DMS 273 treated with DMSO at 0.1 percent for 48 hours (cell line): ENCODE data around the gene SULT6B1.
"Not testable (repeated sequence)": the region's sequence is repeated elsewhere in the genome, so short reads cannot be mapped to it uniquely, and the experiment has no call there.

Experiments
- DNase-seq: peaks from one replicate; lab custom pipeline; 2025; lab: John Stamatoyannopoulos, UW

SULT6B1 gene, protein sequence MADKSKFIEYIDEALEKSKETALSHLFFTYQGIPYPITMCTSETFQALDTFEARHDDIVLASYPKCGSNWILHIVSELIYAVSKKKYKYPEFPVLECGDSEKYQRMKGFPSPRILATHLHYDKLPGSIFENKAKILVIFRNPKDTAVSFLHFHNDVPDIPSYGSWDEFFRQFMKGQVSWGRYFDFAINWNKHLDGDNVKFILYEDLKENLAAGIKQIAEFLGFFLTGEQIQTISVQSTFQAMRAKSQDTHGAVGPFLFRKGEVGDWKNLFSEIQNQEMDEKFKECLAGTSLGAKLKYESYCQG

GRCh38 chr2:37188570-37188969 lies at the start of gene SULT6B1:
Gene SULT6B1 (minus strand): TSS chr2:37188670. CDS start chr2:37188640, 30 bp downstream.
- no peak for DNase-seq

DNA sequence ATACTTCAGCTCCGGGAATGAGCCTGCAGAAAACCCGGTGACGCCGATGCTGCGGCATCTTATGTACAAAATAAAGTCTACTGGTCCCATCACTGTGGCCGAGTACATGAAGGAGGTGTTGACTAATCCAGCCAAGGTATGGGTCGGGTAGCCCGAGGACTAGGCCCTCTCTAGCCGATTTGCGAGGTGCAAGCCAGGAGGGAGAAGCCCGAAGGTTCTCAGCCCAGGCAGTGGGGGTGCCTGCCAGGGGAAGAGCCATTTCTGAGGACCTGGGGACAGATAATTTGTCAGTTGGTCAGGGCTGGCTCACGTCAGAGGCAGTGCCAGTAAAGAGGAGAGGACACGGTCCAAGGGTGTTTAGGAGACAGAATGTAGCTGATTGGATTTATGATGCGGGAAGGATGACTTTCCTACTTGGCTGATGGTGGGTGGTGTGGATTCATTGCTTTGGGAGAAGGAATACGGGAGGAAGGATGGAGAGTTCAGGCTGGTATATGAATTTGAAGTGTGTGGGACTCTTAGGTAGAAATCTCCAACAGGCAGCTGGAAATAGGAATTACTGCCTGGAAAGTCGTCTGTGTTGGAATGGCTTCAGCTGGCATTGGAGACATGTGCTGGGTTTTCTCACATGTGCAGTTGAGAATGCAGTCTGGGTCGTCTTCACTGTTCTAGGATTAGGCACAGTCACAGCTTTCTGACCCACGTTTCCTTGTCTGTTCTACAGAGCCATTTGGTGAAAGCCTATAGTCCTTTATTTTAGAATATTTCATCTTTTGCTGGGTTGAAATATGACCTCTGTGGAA lies 43.9 kb upstream of the SULT6B1 start:
- DNase-seq, result no peak

GRCh38 chr2:37231241-37232130 lies 43.0 kb upstream of the SULT6B1 start, which contains the start of the genes CEBPZ and NDUFAF7:
Gene CEBPZ (minus strand): TSS chr2:37231596. CDS start chr2:37231567, 29 bp downstream.
Gene NDUFAF7 (plus strand): TSS chr2:37231658. CDS start chr2:37231706, 48 bp downstream.
- peak; percentile 84 for DNase-seq

- peak; percentile 3 for DNase-seq
These were observed 42.1 kb upstream of the SULT6B1 start for GRCh38 chr2:37230581-37230980.

DNA sequence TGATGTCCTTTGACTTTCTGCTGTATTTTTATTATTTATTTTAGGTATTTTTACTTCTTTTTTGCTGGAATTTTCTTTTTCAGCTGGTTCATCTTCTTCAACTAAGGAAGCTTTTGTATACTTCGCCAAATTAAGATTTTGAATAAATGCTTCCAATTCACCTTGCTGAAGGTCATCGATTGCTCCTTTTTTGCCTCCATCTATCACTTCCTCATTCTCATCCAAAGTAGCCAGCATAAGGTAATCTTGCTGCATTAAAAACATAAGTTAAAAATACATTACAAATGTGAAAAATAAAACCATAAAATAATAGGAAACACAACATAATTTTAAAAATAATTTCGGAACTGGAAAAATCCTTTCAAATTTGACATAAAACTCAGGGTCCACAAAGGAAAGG lies 40.3 kb upstream of the SULT6B1 start:
- DNase-seq, result no peak

DNA sequence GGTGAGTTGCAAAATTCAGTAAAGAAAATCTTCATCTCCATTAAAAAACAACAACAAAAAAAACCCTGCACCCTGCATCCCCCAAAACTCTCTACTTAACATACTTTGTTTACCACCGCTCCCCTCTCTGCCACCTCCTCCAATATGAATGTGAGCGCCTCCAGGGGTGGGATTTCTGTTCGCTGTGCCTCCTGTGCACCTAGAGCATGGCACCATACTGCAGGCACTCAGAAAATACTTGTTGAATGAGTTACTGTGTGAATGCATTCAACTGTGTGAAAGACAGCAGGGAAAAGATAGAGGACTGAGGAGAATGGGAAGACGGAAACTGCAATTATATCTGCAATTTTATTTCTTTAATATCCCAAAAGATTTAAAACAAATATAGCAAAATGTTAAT lies 38.4 kb upstream of the SULT6B1 start:
- DNase-seq, result no peak

- not testable (repeated sequence) for DNase-seq
These were observed 36.7 kb upstream of the SULT6B1 start for GRCh38 chr2:37225129-37225528.

DNA sequence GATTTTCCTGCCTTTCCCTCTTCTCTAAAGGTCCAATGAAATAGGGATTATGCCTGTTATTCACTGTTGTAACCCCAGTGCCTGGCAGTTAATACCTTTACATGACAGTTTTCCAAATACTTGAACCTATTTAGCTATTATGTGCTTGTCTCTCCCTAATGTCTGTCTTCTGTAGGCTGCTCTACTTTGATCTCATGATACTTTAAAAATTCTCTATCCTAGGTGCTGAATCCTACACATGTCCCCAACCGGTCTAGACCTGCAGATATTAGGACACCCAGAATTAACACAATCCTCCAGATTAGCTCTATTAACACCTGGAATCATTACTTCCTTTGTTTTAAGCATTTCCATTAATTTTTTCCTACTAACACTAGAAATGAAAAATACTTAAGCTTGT lies 35.6 kb upstream of the SULT6B1 start:
- DNase-seq, result no peak

- DNase-seq, result no peak
These were observed 34.7 kb upstream of the SULT6B1 start for GRCh38 chr2:37223131-37223530.

GRCh38 chr2:37219046-37219445 lies 30.6 kb upstream of the SULT6B1 start:
- DNase-seq, result no peak

DNA sequence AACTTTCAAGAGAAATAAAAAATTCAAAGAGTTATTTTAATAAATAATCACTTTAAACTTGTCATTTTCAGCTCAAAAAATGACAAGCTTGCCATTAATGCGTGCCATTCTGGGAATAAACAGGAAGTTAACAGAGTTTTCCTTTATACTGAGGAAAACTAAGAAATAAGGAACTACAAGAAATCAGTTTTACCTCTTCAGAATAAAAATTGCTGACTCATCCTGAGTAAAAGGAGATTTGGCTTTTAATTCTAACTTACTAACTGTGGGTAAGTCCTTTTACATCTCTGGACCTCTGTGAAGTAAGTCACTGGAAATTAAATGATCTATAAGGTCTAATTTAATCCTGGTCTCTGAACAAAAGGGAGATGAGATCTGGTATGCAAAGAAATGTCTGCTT lies 26.8 kb upstream of the SULT6B1 start:
- DNase-seq, result no peak

DNA sequence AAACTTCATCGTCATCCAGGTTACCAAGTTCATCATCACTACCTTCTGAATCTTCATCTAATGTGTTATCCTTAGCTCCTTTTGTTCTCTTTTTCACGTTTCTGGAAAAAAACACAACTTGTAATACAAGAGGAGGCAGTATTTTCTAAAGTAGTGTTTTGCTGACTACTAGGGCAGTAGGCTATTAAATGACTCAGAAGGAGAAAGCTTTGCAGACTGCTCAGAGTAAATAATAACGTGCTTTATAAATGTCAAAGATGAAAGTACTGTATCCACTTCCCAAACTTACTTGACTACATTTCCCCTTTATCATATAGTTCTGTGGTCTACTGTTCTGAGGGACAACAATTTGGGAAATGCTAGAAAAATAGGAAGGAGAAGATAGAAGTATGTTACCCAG lies 23.5 kb upstream of the SULT6B1 start:
- no peak for DNase-seq

DNA sequence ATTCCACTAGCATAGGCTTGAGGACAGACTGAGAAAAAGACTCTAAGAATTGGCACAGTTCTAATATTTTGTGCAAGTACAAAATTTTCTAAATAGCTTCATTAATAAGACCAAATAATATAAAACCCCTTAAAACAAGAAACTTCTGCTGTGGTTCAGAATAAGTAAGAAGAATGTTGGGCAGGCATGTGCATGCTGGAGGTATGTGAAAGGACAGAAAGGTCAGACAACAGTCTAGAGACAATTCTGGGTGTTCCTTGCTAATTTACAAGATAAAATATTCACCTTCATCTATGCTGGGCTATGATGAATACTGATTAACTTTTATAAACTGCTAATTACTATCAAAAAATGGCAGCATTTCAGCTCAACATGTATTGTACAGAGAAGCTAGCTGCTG lies 22.7 kb upstream of the SULT6B1 start:
- DNase-seq, result no peak

DNA sequence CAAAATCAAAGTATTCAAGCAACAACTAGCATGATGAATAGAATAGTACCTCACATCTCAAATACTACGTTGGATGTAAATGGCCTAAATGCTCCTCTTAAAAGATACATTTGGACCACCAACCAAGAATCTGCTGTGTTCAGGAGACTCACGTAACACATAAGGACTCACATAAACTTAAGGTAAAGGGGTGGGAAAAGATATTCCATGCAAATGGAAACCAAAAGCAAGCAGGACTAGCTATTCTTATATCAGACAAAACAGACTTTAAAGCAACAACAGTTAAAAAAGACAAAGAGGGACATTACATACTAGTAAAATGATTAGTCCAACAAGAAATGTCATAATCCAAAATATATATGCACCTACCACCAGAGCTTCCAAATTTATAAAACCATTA lies 18.3 kb upstream of the SULT6B1 start:
- DNase-seq, result not testable (repeated sequence)

GRCh38 chr2:37205689-37206341 lies 17.3 kb upstream of the SULT6B1 start:
- no peak for DNase-seq

DNA sequence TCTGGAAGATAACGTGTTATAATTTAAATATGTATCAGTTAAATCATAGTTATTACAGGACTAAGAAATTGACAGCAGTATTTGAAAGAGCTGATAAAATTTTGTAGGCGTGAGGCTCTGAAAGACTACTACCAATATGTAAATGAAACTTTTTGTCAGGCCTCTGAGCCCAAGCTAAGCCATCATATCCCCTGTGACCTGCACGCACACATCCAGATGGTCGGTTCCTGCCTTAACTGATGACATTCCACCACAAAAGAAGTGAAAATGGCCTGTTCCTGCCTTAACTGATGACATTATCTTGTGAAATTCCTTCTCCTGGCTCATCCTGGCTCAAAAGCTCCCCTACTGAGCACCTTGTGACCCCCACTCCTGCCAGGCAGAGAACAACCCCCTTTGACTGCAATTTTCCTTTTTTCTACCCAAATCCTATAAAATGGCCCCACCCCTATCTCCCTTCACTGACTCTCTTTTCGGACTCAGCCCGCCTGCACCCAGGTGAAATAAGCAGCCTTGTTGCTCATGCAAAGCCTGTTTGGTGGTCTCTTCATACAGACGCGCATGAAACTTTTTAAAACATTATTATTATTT lies 16.7 kb upstream of the SULT6B1 start:
- DNase-seq, result not testable (repeated sequence)

DNA sequence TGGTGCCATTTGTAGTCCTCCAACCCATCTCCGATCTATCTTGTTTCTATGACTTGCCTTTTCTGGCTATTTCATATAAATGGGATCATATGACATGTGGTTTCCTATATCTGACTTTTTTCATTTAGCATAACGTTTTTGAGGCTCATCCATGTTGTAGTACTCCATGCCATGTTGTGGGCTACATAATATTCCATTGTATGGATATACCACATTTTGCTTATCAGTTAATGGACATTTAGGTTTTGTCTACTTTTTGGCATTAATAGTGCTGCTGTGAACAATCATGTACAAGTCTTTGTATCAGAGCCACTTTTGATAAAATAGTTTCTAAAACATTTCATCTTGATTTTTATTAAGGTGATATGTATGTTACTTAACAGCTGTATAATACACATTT lies 15.2 kb upstream of the SULT6B1 start:
- no peak for DNase-seq

GRCh38 chr2:37201766-37202165 lies 13.3 kb upstream of the SULT6B1 start:
- DNase-seq, result no peak

- DNase-seq, result no peak
These were observed 12.7 kb upstream of the SULT6B1 start for GRCh38 chr2:37201208-37201607.

DNA sequence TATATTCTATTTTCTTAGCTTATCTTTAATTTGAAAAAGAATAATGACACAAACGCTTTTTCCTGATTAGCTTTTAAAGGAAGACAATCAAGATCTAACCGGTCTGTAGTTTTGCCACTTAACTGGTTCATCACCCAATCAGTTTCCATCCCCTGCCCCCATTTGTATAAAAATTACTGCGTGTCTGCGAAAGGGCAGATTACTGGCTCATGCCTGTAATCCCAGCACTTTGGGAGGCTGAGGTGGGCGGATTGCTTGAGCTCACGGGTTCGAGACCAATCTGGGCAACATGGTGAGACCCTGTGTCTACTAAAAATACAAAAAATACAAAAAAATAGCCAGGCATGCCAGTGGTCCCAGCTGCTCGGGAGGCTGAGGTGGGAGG lies 10.2 kb upstream of the SULT6B1 start:
- no peak for DNase-seq
